B cell (primary cell): Measurements from ENCODE around the gene GSTT4.

Source experiments
- EZH2 ChIP-seq: IDR thresholded peaks from 2 replicates; pipeline ENCODE4 v1.6.1; 2012; ENCODE audit warnings: borderline replicate concordance, low read depth, mild to moderate bottlenecking, moderate library complexity, low read length; ENCODE audit not compliant: insufficient read depth, poor library complexity, severe bottlenecking
- TF ChIP-seq, protein P1 (sequence below): fragments of 200-600 bp; IDR thresholded peaks from one replicate; pipeline ENCODE4 v1.8.0; 2022; ENCODE audit warnings: antibody characterized with exemption, mild to moderate bottlenecking

DNA sequence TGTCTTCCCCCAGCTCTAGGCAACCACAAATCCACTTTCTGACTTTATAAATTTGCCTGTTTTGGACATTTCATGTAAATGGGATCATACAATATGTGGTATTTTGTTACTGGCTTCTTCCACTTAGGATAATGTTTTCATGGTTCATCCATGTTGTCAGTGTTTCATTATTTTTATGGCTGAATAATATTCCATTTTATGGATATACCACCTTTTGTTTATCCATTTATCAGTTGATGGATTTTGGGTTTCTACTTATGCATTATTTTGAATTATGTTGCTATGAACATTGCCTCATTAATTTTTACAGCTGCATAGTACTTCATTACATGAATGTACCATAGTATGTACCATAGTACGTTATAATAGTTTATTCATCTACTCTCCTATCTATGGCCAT is 10.9 kb upstream of the GSTT4 start:
- TF ChIP-seq, protein P1, sequence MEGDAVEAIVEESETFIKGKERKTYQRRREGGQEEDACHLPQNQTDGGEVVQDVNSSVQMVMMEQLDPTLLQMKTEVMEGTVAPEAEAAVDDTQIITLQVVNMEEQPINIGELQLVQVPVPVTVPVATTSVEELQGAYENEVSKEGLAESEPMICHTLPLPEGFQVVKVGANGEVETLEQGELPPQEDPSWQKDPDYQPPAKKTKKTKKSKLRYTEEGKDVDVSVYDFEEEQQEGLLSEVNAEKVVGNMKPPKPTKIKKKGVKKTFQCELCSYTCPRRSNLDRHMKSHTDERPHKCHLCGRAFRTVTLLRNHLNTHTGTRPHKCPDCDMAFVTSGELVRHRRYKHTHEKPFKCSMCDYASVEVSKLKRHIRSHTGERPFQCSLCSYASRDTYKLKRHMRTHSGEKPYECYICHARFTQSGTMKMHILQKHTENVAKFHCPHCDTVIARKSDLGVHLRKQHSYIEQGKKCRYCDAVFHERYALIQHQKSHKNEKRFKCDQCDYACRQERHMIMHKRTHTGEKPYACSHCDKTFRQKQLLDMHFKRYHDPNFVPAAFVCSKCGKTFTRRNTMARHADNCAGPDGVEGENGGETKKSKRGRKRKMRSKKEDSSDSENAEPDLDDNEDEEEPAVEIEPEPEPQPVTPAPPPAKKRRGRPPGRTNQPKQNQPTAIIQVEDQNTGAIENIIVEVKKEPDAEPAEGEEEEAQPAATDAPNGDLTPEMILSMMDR, result no peak
- no peak for TF ChIP-seq EZH2
